Measurements from ENCODE around the gene ACAP1.

- TF ChIP-seq MAX (IDR thresholded peaks at IDR 0.05) (no peak), ZBTB33 (IDR thresholded peaks at IDR 0.05) (no peak), EGR1 (IDR thresholded peaks at IDR 0.05; ENCODE audit: low read depth in 2 of 2) (no peak), CTCF (IDR thresholded peaks at IDR 0.05; ENCODE audit: low read depth, low read length, missing input control) (no peak), REST (IDR thresholded peaks at IDR 0.05) (no peak), NR2F2 (IDR thresholded peaks at IDR 0.05) (no peak), SP1 (IDR thresholded peaks at IDR 0.05) (no peak), RAD21 (IDR thresholded peaks at IDR 0.05) (no peak), TAF1 (conservative IDR thresholded peaks at IDR 0.05) (no peak), JUND (IDR thresholded peaks at IDR 0.05) (no peak), ATF3 (IDR thresholded peaks at IDR 0.05) (no peak), YY1 (IDR thresholded peaks at IDR 0.05) (no peak), FOXA1 (IDR thresholded peaks at IDR 0.05) (no peak)
Measured at GRCh38 chr17:7374353-7374752, 38.0 kb downstream of the ACAP1 start.
